ENCODE measurements around the gene OR13D1. TPM values are rescaled to one million over a fixed set of nuclear protein-coding genes. Genes with fewer than 3 reads are reported as not detected.
"Not testable (repeated sequence)": the region's sequence is repeated elsewhere in the genome, so short reads cannot be mapped to it uniquely, and the experiment has no call there.

The OR13D1 gene, protein sequence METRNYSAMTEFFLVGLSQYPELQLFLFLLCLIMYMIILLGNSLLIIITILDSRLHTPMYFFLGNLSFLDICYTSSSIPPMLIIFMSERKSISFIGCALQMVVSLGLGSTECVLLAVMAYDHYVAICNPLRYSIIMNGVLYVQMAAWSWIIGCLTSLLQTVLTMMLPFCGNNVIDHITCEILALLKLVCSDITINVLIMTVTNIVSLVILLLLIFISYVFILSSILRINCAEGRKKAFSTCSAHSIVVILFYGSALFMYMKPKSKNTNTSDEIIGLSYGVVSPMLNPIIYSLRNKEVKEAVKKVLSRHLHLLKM
- not detected for polyA plus RNA-seq (ENCODE audit: insufficient read length in 10 of 10)
- long read RNA-seq, donor 1, result 0 reads
- long read RNA-seq, donor 2, result 0 reads
- long read RNA-seq, donor 3, result 0 reads
- long read RNA-seq, donor 4, result 0 reads
- long read RNA-seq, donor 5, result 0 reads
- long read RNA-seq, donor 6, result 0 reads
- long read RNA-seq, donor 7, result 0 reads
- long read RNA-seq, donor 8, result 0 reads
- long read RNA-seq, donor 9, result 0 reads

DNA sequence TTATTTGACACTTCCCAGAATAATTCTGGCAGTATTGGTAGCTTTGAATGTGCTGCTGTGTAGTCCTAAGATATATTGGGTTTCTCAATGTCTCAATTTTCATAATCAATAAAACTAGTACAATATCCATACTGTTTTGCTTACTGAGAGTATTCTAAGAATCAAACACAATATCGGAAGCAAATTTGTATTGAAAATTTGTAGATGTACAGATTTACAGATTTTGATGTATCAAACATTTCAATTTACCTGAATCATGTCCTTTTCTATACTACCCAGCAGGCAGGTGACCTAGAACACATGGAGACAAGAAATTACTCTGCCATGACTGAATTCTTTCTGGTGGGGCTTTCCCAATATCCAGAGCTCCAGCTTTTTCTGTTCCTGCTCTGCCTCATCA is at the start of gene OR13D1:
OR13D1 (plus strand) TSS at position 301 of the 400 bp plus-strand sequence; CDS start at position 301, 0 bp downstream.
- DNase-seq, result no peak

DNA sequence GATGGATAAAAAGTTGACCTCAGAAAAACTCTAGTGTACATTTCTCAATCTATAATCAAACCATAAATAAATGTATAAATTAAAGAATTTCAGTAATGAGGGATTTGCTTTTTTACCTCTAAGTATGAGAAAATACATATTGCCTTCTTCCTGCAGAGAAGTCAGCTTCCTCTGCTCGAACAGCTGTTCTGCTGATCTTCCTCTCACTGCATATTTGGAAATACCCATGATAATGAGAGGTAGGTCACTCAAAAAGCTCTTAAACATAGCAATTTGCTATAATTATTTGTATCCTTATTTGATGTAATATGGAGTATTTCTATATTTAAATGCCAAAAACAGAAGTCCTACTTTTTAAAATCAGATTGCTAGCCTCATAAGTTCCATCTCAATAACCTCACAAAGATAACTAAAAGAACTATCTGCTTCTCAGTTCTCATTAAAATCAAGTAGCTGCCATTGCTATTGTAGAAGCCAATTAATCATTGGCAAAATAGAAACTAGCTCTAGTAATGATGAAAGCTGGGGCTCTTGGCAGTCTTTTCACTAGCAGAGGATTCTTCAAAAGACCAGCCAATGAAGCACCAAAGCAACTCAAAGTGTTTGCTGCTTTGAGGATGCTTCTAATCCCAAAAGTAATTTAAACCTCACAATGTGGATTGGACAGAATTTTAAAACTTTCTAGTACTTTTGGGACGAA is 35.7 kb upstream of the OR13D1 start:
- DNase-seq, result no peak

GRCh38 chr9:104675611-104676010 is 18.7 kb upstream of the OR13D1 start:
- no peak for DNase-seq

- DNase-seq, result peak; percentile 33 to 62 (median 41)
Measured at GRCh38 chr9:104682642-104683041, 11.7 kb upstream of the OR13D1 start.

DNA sequence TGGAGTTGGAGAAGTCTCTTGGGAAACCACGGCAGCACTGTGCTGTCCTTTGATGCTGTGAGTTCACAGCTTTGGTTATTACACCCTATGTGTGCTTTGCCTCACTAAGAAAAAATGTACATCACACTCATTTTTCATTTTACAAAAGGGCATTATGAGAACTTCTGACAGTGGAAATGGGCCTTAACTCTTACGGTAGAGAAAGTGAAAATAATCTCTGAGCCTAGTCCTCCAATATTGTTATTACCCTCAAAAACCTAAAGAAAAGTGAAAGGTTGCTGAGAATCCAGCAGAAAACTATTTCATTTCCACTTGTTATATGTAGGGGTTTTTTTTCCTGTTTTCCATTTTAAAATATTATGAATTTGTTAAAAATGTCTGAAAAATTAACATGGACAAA is 8.2 kb upstream of the OR13D1 start:
- DNase-seq, result no peak

DNA sequence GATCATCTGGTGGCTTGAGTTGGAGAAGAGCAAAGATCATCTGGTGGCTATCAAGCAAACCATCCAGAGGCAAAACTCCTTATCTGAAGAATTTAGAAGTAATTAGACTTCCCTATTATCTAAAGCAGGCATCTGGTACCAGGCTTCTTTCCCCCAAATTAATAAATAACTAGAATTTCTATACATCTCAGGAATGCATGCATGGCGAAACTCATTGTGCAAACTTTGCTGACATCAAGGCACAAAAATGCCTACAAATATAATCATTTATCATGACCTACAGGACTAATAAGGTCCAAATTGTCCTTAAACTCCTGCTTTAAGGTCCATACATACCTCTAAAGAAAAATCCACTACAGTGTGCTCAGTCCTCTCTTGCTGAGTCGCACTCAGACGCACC is 6.0 kb downstream of the OR13D1 start:
- DNase-seq, result no peak

- not testable (repeated sequence) for DNase-seq
Measured at GRCh38 chr9:104708737-104709136, 14.4 kb downstream of the OR13D1 start.

DNA sequence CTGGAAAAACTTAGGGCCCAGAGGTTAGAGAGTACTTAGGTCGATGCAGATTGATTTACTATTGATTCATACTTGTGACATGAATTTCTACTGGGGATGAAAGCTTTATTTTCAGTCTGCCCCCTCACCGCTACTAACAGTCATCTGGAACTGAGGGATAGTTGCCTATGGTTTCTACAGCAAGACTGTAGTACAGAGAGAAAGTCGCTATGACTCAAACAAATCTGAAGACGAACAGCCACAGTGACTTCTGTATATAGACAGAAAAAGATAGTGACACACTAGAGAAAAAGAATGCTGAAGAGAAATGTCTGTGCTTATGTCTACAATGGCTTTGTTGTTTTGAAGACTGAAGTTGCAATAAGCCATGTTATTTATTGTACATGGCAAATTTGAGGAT is 17.3 kb downstream of the OR13D1 start:
- no peak for DNase-seq

DNA sequence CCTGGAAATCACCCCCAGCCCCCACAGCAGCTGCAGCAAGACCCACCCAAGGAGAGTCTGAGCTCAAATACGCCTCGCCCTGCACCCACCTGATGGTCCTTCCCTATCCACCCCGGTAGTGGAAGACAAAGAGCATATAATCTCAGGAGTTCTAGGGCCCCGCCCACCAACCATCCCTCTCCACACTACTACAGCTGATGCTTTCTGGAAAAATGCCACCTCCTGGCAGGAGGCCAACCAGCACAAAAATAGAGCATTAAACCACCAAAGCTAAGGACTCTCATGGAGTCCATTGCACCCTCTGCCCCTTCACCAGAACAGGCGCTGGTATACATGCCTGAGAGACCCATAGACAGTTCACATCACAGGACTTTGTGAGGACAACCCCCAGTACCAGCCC is 30.7 kb downstream of the OR13D1 start:
- DNase-seq, result peak in 1 of 3 donors; percentile 19

DNA sequence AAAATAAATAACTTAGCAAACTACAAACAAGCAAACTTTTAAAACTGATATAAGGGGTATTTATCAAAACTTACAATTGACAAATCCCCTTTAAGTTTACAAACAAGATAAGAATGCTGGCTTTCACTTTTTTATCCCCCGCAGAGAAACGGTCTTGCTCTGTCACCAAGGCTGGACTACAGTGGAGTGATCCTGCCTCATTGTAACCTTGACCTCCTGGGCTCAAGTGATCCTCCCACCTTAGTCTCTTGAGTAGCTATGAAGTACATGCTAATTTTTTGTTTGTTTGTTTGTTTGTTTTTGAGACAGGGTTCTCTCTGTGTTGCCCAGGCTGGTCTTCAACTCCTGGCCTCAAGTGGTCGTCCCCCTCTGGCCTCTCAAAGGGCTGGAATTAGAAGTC is 44.1 kb downstream of the OR13D1 start:
- DNase-seq, result no peak

DNA sequence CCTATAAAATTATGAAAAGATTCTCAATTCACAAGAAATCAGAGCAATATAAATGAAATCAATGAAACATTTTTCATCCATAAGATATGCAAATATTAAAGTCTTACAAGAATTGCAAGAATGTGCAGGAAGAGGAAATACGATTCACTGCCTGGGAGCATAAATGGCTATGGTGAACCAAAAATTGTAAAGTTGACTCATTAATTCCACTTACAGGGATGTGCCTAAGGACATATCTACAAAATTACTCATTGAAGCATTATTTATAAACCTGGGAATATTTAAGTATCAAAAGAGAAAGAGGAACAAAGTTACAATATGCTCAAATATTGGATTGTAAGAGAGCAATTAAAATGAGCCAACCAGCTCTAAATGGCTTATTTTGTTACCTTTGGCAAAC is 46.3 kb downstream of the OR13D1 start:
- DNase-seq, result peak in 1 of 3 donors; percentile 47

DNA sequence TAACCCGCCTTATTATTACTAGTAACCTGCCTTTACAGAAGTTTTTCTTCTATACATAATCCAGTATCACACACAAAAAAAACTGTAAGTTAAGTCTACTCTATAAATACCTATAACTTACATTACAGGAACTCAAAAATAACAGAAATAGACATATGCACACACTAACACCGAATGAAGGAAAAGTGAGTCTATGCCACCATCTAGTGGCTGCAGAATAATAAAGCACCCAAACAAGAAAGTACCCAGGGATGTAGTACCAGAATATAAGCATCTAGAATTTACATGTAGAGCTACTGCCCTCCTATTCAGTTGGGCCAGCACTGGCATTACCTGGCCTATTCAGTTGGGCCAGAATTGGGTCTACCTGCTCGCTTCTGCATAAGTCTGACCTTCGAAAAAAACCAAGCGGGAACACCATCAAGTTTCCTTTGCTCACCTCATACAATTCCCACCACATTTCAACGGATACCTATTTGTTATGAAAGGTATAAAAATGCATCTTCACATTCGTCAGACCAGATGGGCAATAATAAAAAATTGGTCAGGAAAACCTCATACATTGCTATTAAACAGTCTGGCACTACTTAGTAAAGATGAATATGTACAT is 49.2 kb downstream of the OR13D1 start:
- DNase-seq, result peak; percentile 63 to 80 (median 73)

Other genes with a start within 250 kb of the OR13D1 start
- not detected for gene OR13F1, start 190.3 kb upstream of the OR13D1 start, polyA plus RNA-seq (ENCODE audit: insufficient read length in 10 of 10)
- gene OR13C4, start 167.3 kb upstream of the OR13D1 start, polyA plus RNA-seq (ENCODE audit: insufficient read length in 10 of 10), result not detected
- not detected for gene OR13C3, start 157.7 kb upstream of the OR13D1 start, polyA plus RNA-seq (ENCODE audit: insufficient read length in 10 of 10)
- not detected for gene OR13C8, start 125.3 kb upstream of the OR13D1 start, polyA plus RNA-seq (ENCODE audit: insufficient read length in 10 of 10)
- not detected for gene OR13C5, start 95.1 kb upstream of the OR13D1 start, polyA plus RNA-seq (ENCODE audit: insufficient read length in 10 of 10)
- not detected for gene OR13C2, start 88.9 kb upstream of the OR13D1 start, polyA plus RNA-seq (ENCODE audit: insufficient read length in 10 of 10)
- not detected for gene OR13C9, start 76.3 kb upstream of the OR13D1 start, polyA plus RNA-seq (ENCODE audit: insufficient read length in 10 of 10)
- 10 to 100 TPM; 47.7 to 64.1 (median 57.9) TPM for gene NIPSNAP3A, start 53.2 kb downstream of the OR13D1 start, polyA plus RNA-seq (ENCODE audit: insufficient read length in 10 of 10)
- gene NIPSNAP3B, start 69.6 kb downstream of the OR13D1 start, polyA plus RNA-seq (ENCODE audit: insufficient read length in 10 of 10), result 10 to 100 TPM; 14.9 to 27.7 (median 22.8) TPM
- 1 to 10 TPM; 4.4 to 7.2 (median 6.0) TPM for gene ABCA1, start 233.6 kb downstream of the OR13D1 start, polyA plus RNA-seq (ENCODE audit: insufficient read length in 10 of 10)

Measured in muscle of back (tissue), 13 donors.